ENCODE results near the gene PRKCB.
A peak's percentile ranks its signal among the peaks of the same experiment; 100 is the strongest.

PRKCB gene

DNA sequence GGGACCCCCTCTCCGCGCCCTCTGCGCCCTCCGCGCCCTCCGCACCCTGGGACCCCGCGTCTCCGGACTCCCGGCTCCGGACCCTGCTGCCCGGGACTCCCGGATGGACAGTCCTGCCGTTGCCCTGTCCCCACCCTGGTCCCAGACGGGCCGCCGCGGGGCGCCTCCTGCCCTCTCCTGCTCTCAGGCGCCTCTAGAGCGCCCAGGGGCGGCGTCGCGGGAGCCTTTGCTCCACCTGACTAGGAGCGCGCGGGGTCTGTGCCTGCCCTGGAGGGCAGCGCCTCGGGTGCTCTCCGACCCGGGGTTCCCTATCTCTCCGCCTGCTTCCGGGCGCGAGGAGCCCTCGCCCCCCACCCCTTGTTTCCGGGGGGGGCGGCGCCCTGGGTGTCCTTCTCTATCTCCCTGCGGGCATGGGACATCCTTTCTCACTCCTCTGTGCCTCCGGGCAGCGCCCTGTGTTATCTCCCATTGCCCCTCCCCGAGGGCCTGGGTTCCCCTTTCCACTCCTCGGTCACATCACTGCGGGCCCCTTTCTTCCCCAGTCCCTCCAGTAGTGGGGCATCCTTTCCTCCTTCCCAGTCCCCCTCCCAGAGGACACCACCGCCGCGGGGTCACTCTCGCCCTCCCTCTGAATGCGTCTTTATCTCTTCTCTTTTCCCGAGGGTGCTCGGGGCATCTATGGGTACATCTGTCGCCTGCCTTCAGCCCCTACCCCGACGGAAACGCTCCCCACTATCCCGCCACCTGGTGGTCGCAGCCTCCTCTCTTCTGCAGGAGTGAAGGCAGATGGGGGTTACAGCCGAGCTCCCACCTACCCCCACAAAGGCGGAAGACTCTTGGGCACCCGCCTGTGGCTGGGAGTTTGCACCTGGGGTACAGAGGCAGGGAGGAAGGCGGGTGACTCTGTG is 875 bp downstream of the PRKCB start:
- no peak for DNase-seq (ENCODE audit: low spot score)

DNA sequence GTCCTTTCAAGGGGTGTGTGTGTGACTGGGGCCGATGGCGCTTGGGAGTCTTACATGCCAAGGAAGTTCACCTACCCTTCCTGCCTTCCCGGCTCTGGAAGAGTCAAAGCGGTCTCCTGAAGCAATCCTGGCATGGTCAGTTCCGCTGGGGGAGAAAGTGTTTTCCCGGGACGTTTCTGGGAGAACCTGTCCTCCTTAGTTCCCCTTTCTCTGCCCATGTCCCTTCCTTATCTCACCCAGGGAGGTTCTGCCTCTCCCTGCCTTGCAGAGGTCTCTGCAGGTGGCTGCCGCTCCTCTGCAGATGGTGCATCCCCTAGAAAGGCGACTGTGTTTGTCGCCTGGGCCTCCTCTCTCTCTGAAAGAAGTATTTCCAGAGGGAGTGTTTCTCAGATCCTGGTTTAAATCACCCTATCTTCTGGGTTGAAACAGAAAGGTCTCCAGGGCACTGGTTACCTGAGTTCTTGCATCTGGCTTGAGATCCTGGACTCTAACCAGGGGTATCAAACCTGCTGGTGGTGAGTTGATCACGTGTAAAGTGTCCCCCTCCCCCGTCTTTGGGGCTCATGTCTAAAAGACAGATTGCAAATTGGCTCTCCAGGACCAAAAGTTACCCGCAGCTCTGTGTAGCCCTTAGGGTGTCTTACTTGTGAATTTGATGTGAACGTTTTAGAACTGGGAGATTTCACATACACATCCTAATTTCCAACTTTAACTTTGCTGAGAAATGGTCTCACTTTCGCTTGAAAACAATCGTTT is 1.9 kb downstream of the PRKCB start:
- DNase-seq (ENCODE audit: low spot score), result no peak

DNA sequence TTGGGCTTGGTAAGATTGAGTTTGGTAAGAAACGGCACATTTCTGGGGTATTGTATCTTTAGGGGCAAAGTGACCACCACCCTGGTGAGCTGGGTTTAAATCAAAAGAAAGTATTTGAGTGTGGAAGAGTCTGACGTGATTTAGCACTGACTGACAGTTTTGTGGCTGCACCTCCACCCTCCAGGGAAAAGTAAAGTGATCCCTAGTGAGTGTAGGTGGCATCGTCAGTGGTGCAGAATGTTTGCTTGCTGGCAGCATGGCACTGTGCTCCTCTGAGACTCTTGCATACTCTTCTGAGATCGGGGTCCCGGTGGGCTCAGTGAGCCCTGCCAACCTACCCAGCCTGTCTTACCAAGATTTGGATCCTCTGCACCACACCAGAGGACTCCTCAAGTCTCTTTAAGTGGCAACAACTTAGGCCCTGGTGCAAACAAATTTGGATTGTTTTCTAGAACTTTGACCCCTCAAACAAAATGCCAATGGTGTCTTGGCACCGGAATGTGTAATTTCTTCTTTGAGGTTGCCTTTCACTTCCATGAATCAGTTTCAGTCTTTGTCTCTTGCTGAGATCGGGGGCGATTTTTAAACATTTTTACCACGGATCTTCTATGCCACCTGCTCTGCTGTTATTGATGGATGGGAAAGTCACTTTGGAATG is 2.8 kb downstream of the PRKCB start:
- DNase-seq (ENCODE audit: low spot score), result no peak

DNA sequence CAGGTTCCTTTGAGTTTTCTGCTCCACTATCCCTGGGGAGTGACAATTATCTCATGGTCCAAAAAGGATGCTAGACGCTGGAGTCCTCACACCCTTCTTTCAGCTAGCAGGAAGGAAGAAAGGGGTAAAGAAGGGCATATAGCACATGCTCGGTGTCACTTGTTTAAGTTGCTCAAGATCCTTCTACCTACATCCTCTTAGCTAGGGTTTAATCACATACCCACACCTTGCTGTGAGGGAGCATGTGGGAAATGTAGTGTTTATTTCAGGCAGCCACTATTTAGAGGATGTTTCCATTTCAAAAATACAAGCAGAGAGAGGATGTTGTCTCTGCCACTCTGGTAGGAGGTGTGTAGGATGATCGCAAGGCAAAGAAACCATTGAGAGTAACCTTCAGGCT is 4.5 kb downstream of the PRKCB start:
- DNase-seq (ENCODE audit: low spot score), result no peak

- peak; percentile 93 for DNase-seq (ENCODE audit: low spot score)
Measured at GRCh38 chr16:23842137-23842600, 6.4 kb downstream of the PRKCB start.

GRCh38 chr16:23843143-23843542 is 7.4 kb downstream of the PRKCB start:
- no peak for DNase-seq (ENCODE audit: low spot score)

GRCh38 chr16:23847251-23847650 is 11.5 kb downstream of the PRKCB start:
- no peak for DNase-seq (ENCODE audit: low spot score)

GRCh38 chr16:23847948-23848347 is 12.2 kb downstream of the PRKCB start:
- DNase-seq (ENCODE audit: low spot score), result peak; percentile 53

DNA sequence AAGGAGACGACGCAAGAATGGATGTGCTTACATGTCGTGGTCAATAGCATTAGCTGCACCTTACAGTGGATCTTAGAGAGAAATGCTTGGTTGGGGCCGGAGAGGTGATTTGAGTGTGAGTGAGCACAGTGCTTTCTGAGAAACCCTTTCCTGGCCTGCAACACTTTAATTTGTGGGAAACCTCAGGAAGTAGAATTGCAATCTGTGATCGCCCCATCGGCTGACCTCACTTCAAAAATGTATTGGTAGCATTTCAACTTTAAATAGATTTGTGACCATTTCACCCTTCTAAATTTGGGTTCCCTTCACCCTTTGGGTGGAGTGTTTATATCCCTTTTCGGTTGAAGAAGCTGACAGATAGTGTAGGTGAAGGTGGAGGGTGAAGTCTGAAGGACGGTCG is 13.2 kb downstream of the PRKCB start:
- DNase-seq (ENCODE audit: low spot score), result no peak

GRCh38 chr16:23852794-23853562 is 17.2 kb downstream of the PRKCB start:
- no peak for DNase-seq (ENCODE audit: low spot score)

GRCh38 chr16:23855010-23855409 is 19.2 kb downstream of the PRKCB start:
- DNase-seq (ENCODE audit: low spot score), result no peak

- DNase-seq (ENCODE audit: low spot score), result no peak
Measured at GRCh38 chr16:23856251-23856709, 20.5 kb downstream of the PRKCB start.

- DNase-seq (ENCODE audit: low spot score), result no peak
Measured at GRCh38 chr16:23857256-23857880, 21.6 kb downstream of the PRKCB start.

DNA sequence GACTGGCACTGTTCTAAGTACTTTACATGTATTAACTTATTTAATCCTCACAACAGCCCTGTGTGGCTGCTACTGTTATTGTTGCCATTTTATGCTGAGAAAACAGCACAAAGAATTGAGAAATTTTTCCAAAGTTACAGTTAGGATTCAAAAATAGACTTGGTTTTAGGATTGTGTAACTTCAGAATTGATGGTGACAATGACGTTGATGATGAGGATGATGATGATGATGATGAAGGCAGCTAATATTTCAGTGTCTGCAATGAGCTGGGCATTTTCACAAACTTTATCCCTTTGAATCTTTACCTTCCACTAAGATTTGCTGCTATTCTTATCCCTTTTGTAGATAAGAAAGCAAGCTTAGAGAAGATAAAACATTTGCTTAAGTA is 22.1 kb downstream of the PRKCB start:
- no peak for DNase-seq (ENCODE audit: low spot score)

DNA sequence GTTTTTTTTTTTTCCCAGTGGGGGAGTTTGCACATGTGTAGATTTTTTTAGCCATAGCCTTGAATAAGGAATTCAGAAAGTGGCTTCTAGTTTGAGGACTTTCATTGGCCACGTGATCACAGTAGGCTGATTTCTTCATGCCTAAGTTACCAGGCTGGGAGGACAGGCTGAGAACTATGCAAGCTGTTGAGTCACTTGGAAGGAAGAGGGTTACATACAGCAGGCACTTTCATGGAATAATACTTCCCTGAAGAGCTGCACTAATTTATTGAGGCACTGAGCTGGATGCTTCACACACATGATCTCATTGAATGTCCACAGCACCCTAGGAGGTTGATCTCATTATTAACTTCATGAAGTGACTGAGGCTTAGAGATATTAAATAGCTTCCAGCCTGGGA is 22.8 kb downstream of the PRKCB start:
- DNase-seq (ENCODE audit: low spot score), result no peak

DNA sequence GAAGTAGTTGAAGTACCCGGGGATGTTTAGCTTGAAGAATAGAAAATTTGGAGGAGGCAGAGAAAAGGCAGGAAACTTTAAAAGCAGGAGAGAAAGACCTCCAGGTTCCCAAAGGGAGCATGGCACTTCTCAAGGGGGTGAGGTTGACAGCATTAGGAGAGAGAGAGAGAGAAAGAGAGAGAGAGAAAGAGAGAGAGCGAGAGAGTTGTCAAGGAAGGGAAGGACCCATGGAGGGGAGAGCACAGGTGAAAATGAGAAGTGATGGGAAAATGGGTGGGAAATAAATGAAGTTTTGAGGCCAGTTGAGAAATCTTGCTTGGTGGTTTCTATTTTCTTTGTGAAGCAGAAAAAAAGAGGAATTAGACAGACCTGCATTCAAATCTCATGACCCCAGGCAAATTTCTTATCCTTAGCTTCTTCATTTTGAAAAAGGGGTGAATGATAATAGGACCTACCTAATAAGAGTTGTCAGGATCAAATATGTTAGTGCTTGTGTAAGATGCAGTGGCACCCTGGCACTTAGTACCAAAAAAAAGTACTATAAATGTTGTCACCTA is 24.0 kb downstream of the PRKCB start:
- DNase-seq (ENCODE audit: low spot score), result no peak

DNA sequence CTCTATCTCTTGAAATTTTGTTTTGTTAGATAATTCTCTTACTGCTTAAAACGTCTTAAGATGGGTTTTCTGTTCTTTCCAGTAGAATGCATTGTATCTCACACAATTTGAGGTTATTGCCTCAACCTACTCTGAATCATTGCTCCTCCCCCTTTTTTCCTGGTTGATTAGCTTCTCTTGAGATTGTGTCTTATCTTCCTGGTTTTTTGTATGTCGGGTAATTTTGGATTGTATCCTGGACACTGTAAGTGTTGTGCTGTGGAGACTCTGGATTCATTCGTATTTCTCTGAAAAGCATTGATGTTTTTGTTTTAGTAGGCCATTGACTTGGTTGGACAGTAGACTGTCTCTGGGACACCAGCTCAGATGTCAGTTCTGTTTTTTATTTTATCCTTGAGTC is 26.1 kb downstream of the PRKCB start:
- DNase-seq (ENCODE audit: low spot score), result no peak

- DNase-seq (ENCODE audit: low spot score), result no peak
Measured at GRCh38 chr16:23862556-23862955, 26.8 kb downstream of the PRKCB start.

DNA sequence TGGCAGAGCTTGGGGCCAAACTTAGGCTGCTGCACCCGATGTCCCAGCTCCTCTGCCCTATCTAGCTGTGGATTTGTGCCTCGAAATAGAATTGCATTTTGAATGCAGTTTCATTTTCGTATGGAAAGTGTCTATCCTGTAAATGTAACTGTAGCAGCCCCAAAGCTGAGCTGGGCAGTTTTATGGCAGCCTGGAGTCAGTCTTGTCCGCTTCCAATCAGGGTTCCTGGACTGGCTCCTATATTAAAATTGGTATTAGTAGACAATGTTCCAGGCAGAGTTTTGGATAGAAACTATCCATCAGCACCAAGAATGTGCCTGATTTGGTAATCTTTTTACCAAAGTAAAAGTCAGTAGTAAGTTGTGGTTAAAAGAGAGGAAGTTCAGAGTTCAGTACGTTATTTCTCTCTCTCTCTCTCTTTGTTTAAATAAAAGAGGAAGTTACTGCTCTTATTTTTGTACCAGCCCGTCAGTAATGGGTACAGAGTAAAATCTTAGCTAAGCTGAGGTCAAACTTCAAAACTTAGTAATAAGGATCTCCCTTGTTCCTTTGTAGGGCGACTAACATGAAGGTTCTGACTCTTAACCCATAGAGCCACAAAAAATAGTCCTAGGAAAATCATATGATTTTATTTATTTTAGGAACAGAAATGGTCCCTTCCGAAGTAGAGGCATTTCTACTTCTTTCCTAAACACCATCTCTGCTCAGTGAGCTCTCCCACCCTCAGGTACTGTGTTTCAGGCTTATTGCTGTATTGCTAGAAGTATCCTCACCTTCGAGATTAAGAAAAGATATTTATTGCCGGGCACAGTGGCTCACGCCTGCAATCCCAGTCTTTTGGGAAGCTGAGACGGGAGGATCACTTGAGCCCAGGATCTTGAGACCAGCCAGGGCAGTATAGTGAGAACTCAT is 28.0 kb downstream of the PRKCB start:
- DNase-seq (ENCODE audit: low spot score), result peak; percentile 50

- DNase-seq (ENCODE audit: low spot score), result no peak
Measured at GRCh38 chr16:23865853-23866252, 30.1 kb downstream of the PRKCB start.

Data from activated CD4-positive, alpha-beta T cell treated with anti-CD3 and anti-CD28 coated beads, Interleukin-2, Interleukin-4, amounts not matched to agents 100 ng/mL and 50 ng/mL, durations not matched to agents 16 hours and 8 hours (primary cell).